Memory B cell (primary cell): ENCODE measurements around the gene UBASH3A.

Experiments
- ATAC-seq: fragments of 150-1000 bp; cut with Tn5 transposase; 2 replicates; pipeline ENCODE4 v1.10.0; 2021; ENCODE audit warnings: low read depth, mild to moderate bottlenecking, moderate library complexity
- DNase-seq, 2 donors: peaks; one replicate each; pipeline ENCODE4 v3.0.0; 2022; ENCODE audit warnings: low spot score in 2 of 2
- H3K27ac Mint-ChIP-seq: one replicate; pipeline ENCODE4 v1.8.0; 2022; ENCODE audit warnings: mild to moderate bottlenecking, moderate library complexity, mixed read lengths
- H3K27me3 Mint-ChIP-seq: one replicate; pipeline ENCODE4 v1.8.0; 2022; ENCODE audit warnings: mixed read lengths
- H3K36me3 Mint-ChIP-seq: one replicate; pipeline ENCODE4 v1.8.0; 2022; ENCODE audit warnings: mild to moderate bottlenecking, mixed read lengths
- H3K4me1 Mint-ChIP-seq: one replicate; pipeline ENCODE4 v1.8.0; 2022; ENCODE audit warnings: mixed read lengths
- H3K4me3 Mint-ChIP-seq: one replicate; pipeline ENCODE4 v1.8.0; 2022; ENCODE audit warnings: mild to moderate bottlenecking, moderate library complexity, mixed read lengths
- H3K9me3 Mint-ChIP-seq: one replicate; pipeline ENCODE4 v1.8.0; 2022; ENCODE audit warnings: mixed read lengths

UBASH3A gene

GRCh38 chr21:42429021-42429420 lies 25.3 kb downstream of the UBASH3A start:
- H3K36me3 Mint-ChIP-seq: no peaks in the 10 kb centered on the region

GRCh38 chr21:42429856-42430255 lies 26.2 kb downstream of the UBASH3A start:
- H3K4me1 Mint-ChIP-seq: peaks cover 12% of the 10 kb centered on the region

More at GRCh38 chr21:42429021-42429420, 25.3 kb downstream of the UBASH3A start:
- Mint-ChIP-seq H3K4me1 (peaks cover 14% of the 10 kb centered on the region), H3K4me3 (no peak overlapping the region), H3K27me3 (peaks cover 25% of the 10 kb centered on the region), H3K27ac (no peak overlapping the region), H3K9me3 (peaks cover 7% of the 10 kb centered on the region)
- DNase-seq: no peak
- ATAC-seq: no peak

GRCh38 chr21:42430521-42430920 lies 26.8 kb downstream of the UBASH3A start:
- no peaks in the 10 kb centered on the region for H3K36me3 Mint-ChIP-seq
- ATAC-seq: no peak
- no peak overlapping the region for H3K27ac Mint-ChIP-seq
- peaks cover 5% of the 10 kb centered on the region for H3K4me1 Mint-ChIP-seq
- peaks cover 27% of the 10 kb centered on the region for H3K27me3 Mint-ChIP-seq
- no peak for DNase-seq
- H3K4me3 Mint-ChIP-seq: no peak overlapping the region
- peaks cover 8% of the 10 kb centered on the region for H3K9me3 Mint-ChIP-seq

More at GRCh38 chr21:42429856-42430255, 26.2 kb downstream of the UBASH3A start:
- Mint-ChIP-seq H3K4me3 (no peak overlapping the region), H3K36me3 (no peaks in the 10 kb centered on the region), H3K27ac (no peak overlapping the region), H3K9me3 (peaks cover 7% of the 10 kb centered on the region), H3K27me3 (peaks cover 26% of the 10 kb centered on the region)
- ATAC-seq (no peak), DNase-seq (no peak)

- Mint-ChIP-seq H3K27me3 (peaks cover 26% of the 10 kb centered on the region), H3K4me1 (peaks cover 2% of the 10 kb centered on the region)
Observed at GRCh38 chr21:42431196-42431595, 27.5 kb downstream of the UBASH3A start.

GRCh38 chr21:42432695-42433094 lies 29.0 kb downstream of the UBASH3A start:
- Mint-ChIP-seq H3K4me1 (peaks cover 2% of the 10 kb centered on the region), H3K27ac (no peak overlapping the region)
- ATAC-seq: no peak

More at GRCh38 chr21:42431196-42431595, 27.5 kb downstream of the UBASH3A start:
- Mint-ChIP-seq H3K27ac (no peak overlapping the region), H3K4me3 (no peak overlapping the region), H3K9me3 (peaks cover 11% of the 10 kb centered on the region), H3K36me3 (no peaks in the 10 kb centered on the region)
- no peak for DNase-seq
- no peak for ATAC-seq

GRCh38 chr21:42433946-42434551 lies 30.3 kb downstream of the UBASH3A start:
- no peak overlapping the region for H3K27ac Mint-ChIP-seq
- H3K4me1 Mint-ChIP-seq: peaks cover 5% of the 10 kb centered on the region
- no peak for DNase-seq
- H3K9me3 Mint-ChIP-seq: peaks cover 11% of the 10 kb centered on the region
- no peaks in the 10 kb centered on the region for H3K36me3 Mint-ChIP-seq
- peaks cover 27% of the 10 kb centered on the region for H3K27me3 Mint-ChIP-seq
- ATAC-seq: no peak
- H3K4me3 Mint-ChIP-seq: no peak overlapping the region

More at GRCh38 chr21:42432695-42433094, 29.0 kb downstream of the UBASH3A start:
- Mint-ChIP-seq H3K9me3 (peaks cover 11% of the 10 kb centered on the region), H3K4me3 (no peak overlapping the region), H3K27me3 (peaks cover 23% of the 10 kb centered on the region), H3K36me3 (no peaks in the 10 kb centered on the region)
- no peak for DNase-seq

GRCh38 chr21:42434884-42435283 lies 31.2 kb downstream of the UBASH3A start:
- no peak overlapping the region for H3K4me3 Mint-ChIP-seq
- H3K9me3 Mint-ChIP-seq: peaks cover 11% of the 10 kb centered on the region
- peaks cover 10% of the 10 kb centered on the region for H3K4me1 Mint-ChIP-seq
- H3K27me3 Mint-ChIP-seq: peaks cover 35% of the 10 kb centered on the region
- no peak overlapping the region for H3K27ac Mint-ChIP-seq
- no peaks in the 10 kb centered on the region for H3K36me3 Mint-ChIP-seq
- DNase-seq (no peak), ATAC-seq (no peak)

- Mint-ChIP-seq H3K9me3 (peaks cover 11% of the 10 kb centered on the region), H3K27ac (no peak overlapping the region), H3K4me1 (peaks cover 11% of the 10 kb centered on the region), H3K4me3 (no peak overlapping the region), H3K27me3 (peaks cover 37% of the 10 kb centered on the region), H3K36me3 (no peaks in the 10 kb centered on the region)
- DNase-seq: no peak
- ATAC-seq: no peak
Observed at GRCh38 chr21:42435401-42435800, 31.7 kb downstream of the UBASH3A start.

GRCh38 chr21:42435833-42436232 lies 32.1 kb downstream of the UBASH3A start:
- DNase-seq: no peak
- Mint-ChIP-seq H3K9me3 (peaks cover 11% of the 10 kb centered on the region), H3K4me1 (peaks cover 11% of the 10 kb centered on the region), H3K27me3 (peaks cover 37% of the 10 kb centered on the region), H3K27ac (no peak overlapping the region), H3K36me3 (no peaks in the 10 kb centered on the region), H3K4me3 (no peak overlapping the region)
- ATAC-seq: no peak

- no peaks in the 10 kb centered on the region for H3K36me3 Mint-ChIP-seq
- H3K4me3 Mint-ChIP-seq: no peak overlapping the region
- H3K27me3 Mint-ChIP-seq: peaks cover 32% of the 10 kb centered on the region
- DNase-seq (no peak), ATAC-seq (no peak)
- peaks cover 10% of the 10 kb centered on the region for H3K4me1 Mint-ChIP-seq
- peaks cover 11% of the 10 kb centered on the region for H3K9me3 Mint-ChIP-seq
- H3K27ac Mint-ChIP-seq: no peak overlapping the region
Observed at GRCh38 chr21:42436914-42437313, 33.2 kb downstream of the UBASH3A start.

- Mint-ChIP-seq H3K27me3 (peaks cover 30% of the 10 kb centered on the region), H3K4me3 (no peak overlapping the region), H3K4me1 (peaks cover 10% of the 10 kb centered on the region), H3K9me3 (peaks cover 5% of the 10 kb centered on the region), H3K27ac (no peak overlapping the region), H3K36me3 (no peaks in the 10 kb centered on the region)
- DNase-seq (no peak), ATAC-seq (no peak)
Observed at GRCh38 chr21:42437786-42438185, 34.1 kb downstream of the UBASH3A start.

- Mint-ChIP-seq H3K36me3 (no peaks in the 10 kb centered on the region), H3K9me3 (peaks cover 4% of the 10 kb centered on the region), H3K4me1 (peaks cover 10% of the 10 kb centered on the region), H3K27me3 (peaks cover 29% of the 10 kb centered on the region), H3K4me3 (no peak overlapping the region), H3K27ac (no peak overlapping the region)
- no peak for DNase-seq
- ATAC-seq: no peak
Observed at GRCh38 chr21:42438316-42439205, 34.9 kb downstream of the UBASH3A start.

- H3K27ac Mint-ChIP-seq: no peak overlapping the region
- ATAC-seq (no peak), DNase-seq (no peak)
- peaks cover 4% of the 10 kb centered on the region for H3K9me3 Mint-ChIP-seq
- H3K27me3 Mint-ChIP-seq: peaks cover 28% of the 10 kb centered on the region
- H3K4me1 Mint-ChIP-seq: peaks cover 10% of the 10 kb centered on the region
- no peak overlapping the region for H3K4me3 Mint-ChIP-seq
- no peaks in the 10 kb centered on the region for H3K36me3 Mint-ChIP-seq
Observed at GRCh38 chr21:42439284-42440186, 35.8 kb downstream of the UBASH3A start.
